NOMO-1 (cell line): ENCODE results near the gene RBM39.
"Not testable (repeated sequence)": the region's sequence is repeated elsewhere in the genome, so short reads cannot be mapped to it uniquely, and the experiment has no call there.

Experiments used
- DNase-seq, 2 experiments: peaks; one replicate each; lab custom pipeline; 2025; ENCODE audit not compliant: unreplicated experiment in 2 of 2; lab: John Stamatoyannopoulos, UW

The RBM39 gene

GRCh38 chr20:35710039-35710438, 32.0 kb downstream of the RBM39 start:
- DNase-seq, result no peak

- no peak for DNase-seq
Measured at GRCh38 chr20:35709259-35709658, 32.8 kb downstream of the RBM39 start.

GRCh38 chr20:35708502-35708901, 33.6 kb downstream of the RBM39 start:
- DNase-seq, result no peak

- DNase-seq, result not testable (repeated sequence)
Measured at GRCh38 chr20:35706591-35707529, 35.2 kb downstream of the RBM39 start.

GRCh38 chr20:35705894-35706293, 36.2 kb downstream of the RBM39 start:
- not testable (repeated sequence) for DNase-seq

GRCh38 chr20:35704514-35705261, 37.4 kb downstream of the RBM39 start:
- no peak for DNase-seq

- DNase-seq, result no peak
Measured at GRCh38 chr20:35702824-35703695, 39.0 kb downstream of the RBM39 start.

- no peak for DNase-seq
Measured at GRCh38 chr20:35702051-35702823, 39.8 kb downstream of the RBM39 start.

- no peak for DNase-seq
Measured at GRCh38 chr20:35700625-35701148, 41.4 kb downstream of the RBM39 start.

GRCh38 chr20:35699957-35700624, 42.0 kb downstream of the RBM39 start:
- no peak for DNase-seq

GRCh38 chr20:35699127-35699956, 42.7 kb downstream of the RBM39 start, which contains the start of the genes NFS1 and ROMO1:
Gene NFS1, minus strand, starts transcription at chr20:35699352. Its CDS starts 64 bp downstream, at chr20:35699288.
Gene ROMO1, plus strand, starts transcription at chr20:35699405. Its CDS starts 228 bp downstream, at chr20:35699633.
- DNase-seq, result peak; percentile 78 to 86

- DNase-seq, result peak in 1 of 2 experiments; percentile 31
Measured at GRCh38 chr20:35698298-35699126, 43.5 kb downstream of the RBM39 start.

- no peak for DNase-seq
Measured at GRCh38 chr20:35697696-35698297, 44.3 kb downstream of the RBM39 start.

- DNase-seq, result no peak
Measured at GRCh38 chr20:35695978-35696377, 46.1 kb downstream of the RBM39 start.

GRCh38 chr20:35695245-35695749, 46.8 kb downstream of the RBM39 start:
- no peak for DNase-seq

GRCh38 chr20:35690265-35690664, 51.8 kb downstream of the RBM39 start:
- DNase-seq, result no peak

GRCh38 chr20:35686872-35687271, 55.2 kb downstream of the RBM39 start:
- not testable (repeated sequence) for DNase-seq
